H1 (cell line): ENCODE measurements around the gene ZNF526. TPM values are rescaled to one million over a fixed set of nuclear protein-coding genes. Genes with fewer than 3 reads are reported as not detected.
A peak's percentile ranks its signal among the peaks of the same experiment; 100 is the strongest.

ENCODE experiments used
- CTCF ChIA-PET: fragments of 300-600 bp; sonication (Branson Sonifier 250); formaldehyde crosslinking; loops from one replicate; lab custom pipeline; 2021; ENCODE audit not compliant: partially characterized antibody; lab: Charles Lee
- POLR2A ChIA-PET: fragments of 300-600 bp; sonication (Branson Sonifier 250); formaldehyde crosslinking; loops from one replicate; lab custom pipeline; 2021; ENCODE audit warnings: inconsistent platforms; ENCODE audit not compliant: partially characterized antibody; lab: Charles Lee
- DNase-seq, 2 experiments: peaks; one replicate each; pipeline versions ENCODE4 v3.0.0 to v3.0.0-alpha.2; 2010 to 2022; ENCODE audit warnings: low spot score in 2 of 2, low read depth in 1 of 2, mixed read lengths in 1 of 2
- FAIRE-seq: peaks from 2 replicates; lab custom pipeline; 2011; peaks lifted over from hg19 to GRCh38; lab: Jason Lieb, UNC
- H2AFZ ChIP-seq: 2 replicates; pipeline ENCODE4 v1.8.1; 2012; ENCODE audit warnings: low read length, inconsistent platforms
- H2AK5ac ChIP-seq: 2 replicates; pipeline ENCODE4 v1.6.1; 2013; ENCODE audit warnings: low read depth, low read length
- H2BK120ac ChIP-seq: replicated peaks from 2 replicates; pipeline ENCODE3; 2013; ENCODE audit warnings: low read depth, low read length, inconsistent platforms
- H2BK12ac ChIP-seq: 2 replicates; pipeline ENCODE4 v1.6.1; 2013; ENCODE audit warnings: low read depth, low read length
- H2BK15ac ChIP-seq: 2 replicates; pipeline ENCODE4 v1.6.1; 2013; ENCODE audit warnings: low read length
- H2BK20ac ChIP-seq: 2 replicates; pipeline ENCODE4 v1.6.1; 2013; ENCODE audit warnings: low read length
- H2BK5ac ChIP-seq: 2 replicates; pipeline ENCODE4 v1.6.1; 2013; ENCODE audit warnings: low read depth, low read length
- H3K14ac ChIP-seq: 2 replicates; pipeline ENCODE4 v1.6.1; 2013; ENCODE audit warnings: inconsistent platforms; ENCODE audit not compliant: insufficient read length
- H3K18ac ChIP-seq: 2 replicates; pipeline ENCODE4 v1.6.1; 2013; ENCODE audit warnings: low read length; ENCODE audit errors: extremely low read depth
- H3K23ac ChIP-seq: 2 replicates; pipeline ENCODE4 v1.6.1; 2013; ENCODE audit warnings: inconsistent platforms; ENCODE audit not compliant: insufficient read length
- H3K23me2 ChIP-seq: 2 replicates; pipeline ENCODE4 v1.6.1; 2013; ENCODE audit warnings: low read depth, low read length
- H3K27ac ChIP-seq: 2 replicates; pipeline ENCODE4 v1.6.1; 2011; ENCODE audit warnings: low read depth, low read length, inconsistent platforms
- H3K27me3 ChIP-seq, 4 experiments: replicated peaks in 1 of 4; 1 replicate in 1 of 4; 2 replicates in 3 of 4; pipeline versions ENCODE4 v1.6.1 to v1.8.1; 2011 to 2013; ENCODE audit warnings: low read length in 3 of 4, mild to moderate bottlenecking in 3 of 4, inconsistent platforms in 2 of 4, mixed read lengths in 2 of 4, moderate library complexity in 1 of 4; ENCODE audit not compliant: control insufficient read depth in 3 of 4, insufficient read depth in 3 of 4; ENCODE audit errors: extremely low read depth in 1 of 4
- H3K36me3 ChIP-seq, 4 experiments: 2 replicates each; pipeline versions ENCODE4 v1.6.1 to v1.8.1; 2011 to 2013; ENCODE audit warnings: mild to moderate bottlenecking in 4 of 4, low read length in 3 of 4, moderate library complexity in 2 of 4, control low read depth in 1 of 4, inconsistent platforms in 1 of 4; ENCODE audit not compliant: insufficient read depth in 4 of 4, control insufficient read depth in 2 of 4
- H3K4ac ChIP-seq: replicated peaks from 2 replicates; pipeline ENCODE3; 2013; ENCODE audit warnings: low read length, low read depth, mixed read lengths, inconsistent platforms; ENCODE audit not compliant: insufficient read length
- H3K4me1 ChIP-seq, 4 experiments: replicated peaks in 1 of 4; 1 replicate in 1 of 4; 2 replicates in 3 of 4; pipeline versions ENCODE4 v1.6.1 to v1.8.1; 2011 to 2013; ENCODE audit warnings: low read length in 3 of 4, inconsistent platforms in 2 of 4, mixed read lengths in 1 of 4; ENCODE audit not compliant: insufficient read depth in 4 of 4, control insufficient read depth in 3 of 4
- H3K4me2 ChIP-seq, 2 experiments: 2 replicates each; pipeline versions ENCODE4 v1.6.1 to v1.8.1; 2011 to 2013; ENCODE audit warnings: low read depth in 2 of 2, low read length in 2 of 2, control low read depth in 1 of 2, inconsistent platforms in 1 of 2, mild to moderate bottlenecking in 1 of 2; ENCODE audit not compliant: insufficient read depth in 1 of 2
- H3K4me3 ChIP-seq, 4 experiments: fragments of 200-600, 300-600 bp in 1 of 4; sonication (generic), shearing (Covaris generic), sonication (Bioruptor Twin) in 1 of 4; 2 replicates each; pipeline versions ENCODE4 v1.5.1 to v1.8.1; 2011 to 2016; ENCODE audit warnings: low read length in 4 of 4, low read depth in 3 of 4, control low read depth in 2 of 4, inconsistent platforms in 2 of 4, mild to moderate bottlenecking in 2 of 4, mixed read lengths in 1 of 4, moderate library complexity in 1 of 4; ENCODE audit not compliant: insufficient read depth in 2 of 4; ENCODE audit errors: extremely low read depth in 1 of 4
- H3K56ac ChIP-seq: replicated peaks from 2 replicates; pipeline ENCODE3; 2013; ENCODE audit warnings: low read depth, mild to moderate bottlenecking, mixed read lengths, low read length, inconsistent platforms; ENCODE audit not compliant: insufficient read length
- H3K79me1 ChIP-seq: 2 replicates; pipeline ENCODE4 v1.6.1; 2013; ENCODE audit warnings: low read depth, low read length, control low read depth
- H3K79me2 ChIP-seq, 2 experiments: 2 replicates each; pipeline versions ENCODE4 v1.6.1 to v1.8.1; 2012 to 2013; ENCODE audit warnings: low read length in 2 of 2, mild to moderate bottlenecking in 2 of 2, inconsistent platforms in 1 of 2; ENCODE audit not compliant: insufficient read depth in 2 of 2, control insufficient read depth in 1 of 2
- H3K9ac ChIP-seq, 4 experiments: replicated peaks in 1 of 4; 1 replicate in 1 of 4; 2 replicates in 3 of 4; pipeline versions ENCODE4 v1.6.1 to v1.8.1; 2011 to 2013; ENCODE audit warnings: low read depth in 3 of 4, low read length in 3 of 4, control low read depth in 2 of 4, mild to moderate bottlenecking in 2 of 4, moderate library complexity in 2 of 4, inconsistent platforms in 1 of 4; ENCODE audit errors: extremely low read depth in 1 of 4
- H3K9me3 ChIP-seq, 2 experiments: 2 replicates each; pipeline versions ENCODE4 v1.6.1 to v1.8.1; 2012 to 2013; ENCODE audit warnings: mild to moderate bottlenecking in 2 of 2, moderate library complexity in 2 of 2, control low read depth in 1 of 2, inconsistent platforms in 1 of 2, low read depth in 1 of 2, low read length in 1 of 2, mixed read lengths in 1 of 2; ENCODE audit not compliant: insufficient read depth in 2 of 2
- H4K20me1 ChIP-seq, 2 experiments: replicated peaks in 1 of 2; 2 replicates each; pipeline versions ENCODE3 to v1.8.1; 2011 to 2013; ENCODE audit warnings: inconsistent platforms in 2 of 2, low read length in 2 of 2, mild to moderate bottlenecking in 1 of 2; ENCODE audit not compliant: insufficient read depth in 2 of 2, control insufficient read depth in 1 of 2
- H4K5ac ChIP-seq: 2 replicates; pipeline ENCODE4 v1.6.1; 2013; ENCODE audit warnings: low read length, low read depth, mixed read lengths, inconsistent platforms; ENCODE audit not compliant: insufficient read length
- H4K8ac ChIP-seq: 2 replicates; pipeline ENCODE4 v1.8.0; 2013; ENCODE audit warnings: mild to moderate bottlenecking, moderate library complexity, low read length, inconsistent platforms; ENCODE audit not compliant: insufficient read depth; ENCODE audit errors: extremely low read depth
- H4K91ac ChIP-seq: replicated peaks from 2 replicates; pipeline ENCODE3; 2013; ENCODE audit warnings: low read length, mixed read lengths, inconsistent platforms; ENCODE audit not compliant: insufficient read length
- NANOG ChIP-seq: IDR thresholded peaks from 2 replicates; pipeline ENCODE4 v1.6.1; 2011; ENCODE audit warnings: low read length, low read depth, mild to moderate bottlenecking, inconsistent platforms; ENCODE audit not compliant: insufficient read depth, poor library complexity, severe bottlenecking
- SUZ12 ChIP-seq: fragments of 200-600 bp; sonication (generic); IDR thresholded peaks from 2 replicates; pipeline ENCODE4 v1.6.1; 2012; ENCODE audit warnings: mild to moderate bottlenecking, inconsistent platforms, low read length, moderate library complexity, mixed read lengths
- WGBS, 2 experiments: shearing (Covaris generic) in 1 of 2; methylation state at CpG; one replicate each; pipeline versions ENCODE4 v1.1.6 to v1.1.7; 2013 to 2015; ENCODE audit warnings: low lambda C conversion rate in 2 of 2, mixed read lengths in 2 of 2, inconsistent platforms in 1 of 2, low coverage in 1 of 2, missing lambda C conversion rate in 1 of 2; ENCODE audit not compliant: insufficient replicate concordance in 2 of 2, insufficient coverage in 1 of 2, insufficient read length in 1 of 2; ENCODE audit errors: extremely low coverage in 1 of 2, missing lambda C conversion rate in 1 of 2; 5-methylcytosine and 5-hydroxymethylcytosine counted together
- polyA plus RNA-seq, 7 experiments: library from polyadenylated mRNA; depleted of rRNA in 3 of 7; stranded (reverse) in 5 of 7; unstranded in 2 of 7; fragments of >200 nt in 5 of 7; fragments of 200-250 nt in 2 of 7; gene quantifications; 1 replicate in 5 of 7; 2 replicates in 1 of 7; 4 replicates in 1 of 7; pipeline versions ENCODE4 v1.2.1 to v1.2.3, GENCODE V29; 2011 to 2013; ENCODE audit warnings: missing spikeins in 2 of 7, mixed read lengths in 2 of 7
- total RNA-seq: library from RNA; stranded (reverse); fragmentation: NEBNext Ultra II Directional; extraction: Animal tissue kit (Norgen Biotek cat#: 25700); gene quantifications from 2 replicates; pipeline ENCODE4 v1.2.1, GENCODE V29; 2021

ZNF526 gene
- total and polyA plus RNA-seq, 2 of the 8 experiments (the other 6 are each of a cell fraction or from before 2014, with no cell fraction given) = 8.4 to 14.1 TPM

GRCh38 chr19:42251572-42252358, 31.7 kb downstream of the ZNF526 start:
- Histone ChIP-seq H3K23ac (no peak overlapping the region), H4K5ac (no peak overlapping the region), H4K20me1 (peaks cover 6 to 18% of the 10 kb centered on the region in 2 experiments), H2BK15ac (no peak overlapping the region), H2BK5ac (peak overlapping the region; percentile 52; the same call in 1 of the 2 replicates), H2BK20ac (no peak overlapping the region), H2BK12ac (no peak overlapping the region), H4K8ac (no peak overlapping the region), H4K91ac (no peak overlapping the region), H3K18ac (peak overlapping the region; percentile 97), H2AK5ac (no peak overlapping the region), H3K79me1 (peaks cover 15% of the 10 kb centered on the region), H3K36me3 (peaks cover 0 to 20% (median 4%) of the 10 kb centered on the region in 4 experiments; a peak in 4 of 8 replicates), H2AFZ (no peak overlapping the region), H3K4ac (no peak overlapping the region), H2BK120ac (no peak overlapping the region), H3K9me3 (no peaks in the 10 kb centered on the region), H3K4me3 (peak overlapping the region in 1 of 4 experiments; percentile 99; a peak in 1 of 8 replicates), H3K4me1 (peaks cover 11 to 34% (median 22%) of the 10 kb centered on the region in 4 experiments), H3K14ac (no peak overlapping the region), H3K23me2 (peaks cover 13% of the 10 kb centered on the region; the same call in 1 of the 2 replicates), H3K9ac (peak overlapping the region in 1 of 4 experiments; percentile 13; a peak in 1 of 7 replicates), H3K79me2 (peaks cover 4 to 33% of the 10 kb centered on the region in 2 experiments; a peak in 3 of 4 replicates), H3K27me3 (peaks cover 0 to 3% (median 1%) of the 10 kb centered on the region in 4 experiments; a peak in 1 of 7 replicates), H3K4me2 (peak overlapping the region; percentile 77 to 87; a peak in 3 of 4 replicates), H3K27ac (0 out of 2 replicates have a peak overlapping the region, but pooled peaks have one; percentile 28), H3K56ac (no peak overlapping the region)
- CTCF ChIA-PET = interaction anchor here (0.7 to 11.8 kb wide), 6 partner anchors 9 to 41 kb away, joined by 3 to 260 read pairs (median 6); partner anchors contain the start of gene GSK3A
- FAIRE-seq (no peak), DNase-seq (no peak)
- POLR2A ChIA-PET = interaction anchor here (0.5 to 4.4 kb wide), 10 partner anchors 8 to 203 kb away, joined by 3 to 15 read pairs (median 4); no protein-coding TSS in a partner anchor
- 95% methylated on average over 4 of the region's 4 CpGs; no CpG with 5 or more reads in 1 of the 2 experiments for WGBS, 2 experiments
- TF ChIP-seq NANOG (no peak), SUZ12 (no peak)
